SU-DHL-6 (cell line): ENCODE results near the gene PXDN.

Experiments
- H2AFZ ChIP-seq: fragments of 200-600 bp; sonication (generic); 2 replicates; pipeline ENCODE4 v1.6.1; 2014; ENCODE audit warnings: low read depth, mild to moderate bottlenecking, moderate library complexity, mixed read lengths, antibody characterized with exemption, low read length; ENCODE audit not compliant: severe bottlenecking
- H3F3A ChIP-seq: fragments of 200-600 bp; shearing (Covaris generic); 2 replicates; pipeline ENCODE4 v1.6.0; 2016; ENCODE audit warnings: antibody characterized with exemption, mild to moderate bottlenecking; ENCODE audit not compliant: insufficient read depth
- H3K27ac ChIP-seq: fragments of 200-600 bp; sonication (generic); 2 replicates; pipeline ENCODE4 v1.5.1; 2016; ENCODE audit warnings: low read depth, mild to moderate bottlenecking, low read length, moderate library complexity, mixed read lengths
- H3K27me3 ChIP-seq: fragments of 200-600 bp; sonication (generic), shearing (Covaris generic); 2 replicates; pipeline ENCODE4 v1.6.0; 2014; ENCODE audit warnings: mild to moderate bottlenecking, low read length
- H3K36me3 ChIP-seq: fragments of 200-600 bp; sonication (generic); 2 replicates; pipeline ENCODE4 v1.6.1; 2014; ENCODE audit warnings: mild to moderate bottlenecking, low read length, mixed read lengths
- H3K4me2 ChIP-seq: fragments of 300-600, 200-600 bp; shearing (Covaris generic), sonication (generic); 2 replicates; pipeline ENCODE4 v1.6.0; 2014; ENCODE audit warnings: low read length, low read depth, mild to moderate bottlenecking; ENCODE audit not compliant: poor library complexity, severe bottlenecking
- H3K4me3 ChIP-seq: fragments of 200-600 bp; sonication (generic); 2 replicates; pipeline ENCODE4 v1.5.1; 2014; ENCODE audit warnings: antibody characterized with exemption, low read length, mild to moderate bottlenecking, mixed read lengths; ENCODE audit not compliant: insufficient read depth, poor library complexity, severe bottlenecking
- H3K79me2 ChIP-seq: fragments of 200-600 bp; sonication (generic); 2 replicates; pipeline ENCODE4 v1.6.1; 2014; ENCODE audit warnings: mild to moderate bottlenecking, low read length, moderate library complexity; ENCODE audit not compliant: insufficient read depth
- H3K9ac ChIP-seq: fragments of 200-600 bp; sonication (generic); 2 replicates; pipeline ENCODE4 v1.7.0; 2014; ENCODE audit warnings: mild to moderate bottlenecking, low read length
- H3K9me2 ChIP-seq: fragments of 200-600 bp; sonication (generic); replicated peaks from 2 replicates; pipeline ENCODE4 v1.6.1; 2014; ENCODE audit warnings: low read length; ENCODE audit not compliant: insufficient read depth
- H3K9me3 ChIP-seq: fragments of 200-600 bp; sonication (generic); 2 replicates; pipeline ENCODE4 v1.6.1; 2014; ENCODE audit warnings: low read length, mixed read lengths; ENCODE audit not compliant: insufficient read depth
- H4K20me1 ChIP-seq: fragments of 200-600 bp; sonication (generic); 2 replicates; pipeline ENCODE4 v1.6.1; 2014; ENCODE audit warnings: low read depth, mild to moderate bottlenecking, antibody characterized with exemption, low read length, moderate library complexity, mixed read lengths
- EZH2phosphoT487 ChIP-seq: fragments of 200-600 bp; sonication (generic), shearing (Covaris generic); conservative IDR thresholded peaks from 2 replicates; pipeline ENCODE4 v1.6.1; 2018; ENCODE audit warnings: mild to moderate bottlenecking, antibody characterized with exemption, low read length, moderate library complexity, mixed read lengths
- TF ChIP-seq, protein P1 (sequence below): fragments of 200-600 bp; sonication (generic); IDR thresholded peaks from one replicate; pipeline ENCODE4 v1.5.1; 2017; ENCODE audit warnings: antibody characterized with exemption, mild to moderate bottlenecking, low read length, moderate library complexity; ENCODE audit not compliant: insufficient read depth, poor library complexity, severe bottlenecking

The PXDN gene

DNA sequence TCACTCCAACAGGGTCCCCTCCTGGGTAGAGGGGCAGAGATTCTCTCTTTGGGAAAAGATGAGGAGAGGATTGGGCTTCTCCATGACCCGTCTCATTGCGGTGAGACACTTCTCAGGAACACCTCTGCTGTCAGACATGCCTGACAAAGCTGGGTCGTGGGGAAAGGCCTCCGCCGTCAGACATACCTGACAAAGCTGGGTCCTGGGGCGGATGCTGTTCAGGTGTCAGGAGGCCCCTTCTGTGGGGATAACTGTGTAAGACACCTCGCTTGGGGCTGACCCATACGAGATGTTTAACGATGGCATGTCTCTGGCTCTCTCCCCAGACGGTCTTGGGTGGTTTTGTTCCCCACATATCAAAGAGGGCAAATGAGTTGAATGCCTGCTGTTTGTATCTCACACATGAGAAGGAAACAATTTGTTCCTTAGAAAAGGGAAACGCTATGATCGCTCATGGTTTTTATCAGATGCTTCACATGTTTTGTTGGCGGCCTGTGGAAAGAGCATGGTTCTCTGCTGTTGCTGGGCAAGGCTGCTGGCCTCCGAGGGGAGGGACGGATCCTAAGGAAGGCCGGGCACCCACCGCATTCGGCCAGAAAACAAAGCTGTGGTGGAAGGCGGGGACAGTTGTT, 40.8 kb upstream of the PXDN start:
- no peaks in the 10 kb centered on the region for H3K27me3 ChIP-seq
- H3K4me3 ChIP-seq: no peak overlapping the region
- no peak overlapping the region for H3K27ac ChIP-seq
- H3K4me2 ChIP-seq: no peak overlapping the region
- no peaks in the 10 kb centered on the region for H3K79me2 ChIP-seq
- no peak for TF ChIP-seq EZH2phosphoT487
- TF ChIP-seq, protein P1, sequence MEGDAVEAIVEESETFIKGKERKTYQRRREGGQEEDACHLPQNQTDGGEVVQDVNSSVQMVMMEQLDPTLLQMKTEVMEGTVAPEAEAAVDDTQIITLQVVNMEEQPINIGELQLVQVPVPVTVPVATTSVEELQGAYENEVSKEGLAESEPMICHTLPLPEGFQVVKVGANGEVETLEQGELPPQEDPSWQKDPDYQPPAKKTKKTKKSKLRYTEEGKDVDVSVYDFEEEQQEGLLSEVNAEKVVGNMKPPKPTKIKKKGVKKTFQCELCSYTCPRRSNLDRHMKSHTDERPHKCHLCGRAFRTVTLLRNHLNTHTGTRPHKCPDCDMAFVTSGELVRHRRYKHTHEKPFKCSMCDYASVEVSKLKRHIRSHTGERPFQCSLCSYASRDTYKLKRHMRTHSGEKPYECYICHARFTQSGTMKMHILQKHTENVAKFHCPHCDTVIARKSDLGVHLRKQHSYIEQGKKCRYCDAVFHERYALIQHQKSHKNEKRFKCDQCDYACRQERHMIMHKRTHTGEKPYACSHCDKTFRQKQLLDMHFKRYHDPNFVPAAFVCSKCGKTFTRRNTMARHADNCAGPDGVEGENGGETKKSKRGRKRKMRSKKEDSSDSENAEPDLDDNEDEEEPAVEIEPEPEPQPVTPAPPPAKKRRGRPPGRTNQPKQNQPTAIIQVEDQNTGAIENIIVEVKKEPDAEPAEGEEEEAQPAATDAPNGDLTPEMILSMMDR: no peak
- no peak overlapping the region for H3K9ac ChIP-seq
- no peaks in the 10 kb centered on the region for H3K9me3 ChIP-seq
- no peaks in the 10 kb centered on the region for H3F3A ChIP-seq
- no peaks in the 10 kb centered on the region for H3K36me3 ChIP-seq
- no peaks in the 10 kb centered on the region for H3K9me2 ChIP-seq
- H4K20me1 ChIP-seq: no peaks in the 10 kb centered on the region
- H2AFZ ChIP-seq: no peak overlapping the region

DNA sequence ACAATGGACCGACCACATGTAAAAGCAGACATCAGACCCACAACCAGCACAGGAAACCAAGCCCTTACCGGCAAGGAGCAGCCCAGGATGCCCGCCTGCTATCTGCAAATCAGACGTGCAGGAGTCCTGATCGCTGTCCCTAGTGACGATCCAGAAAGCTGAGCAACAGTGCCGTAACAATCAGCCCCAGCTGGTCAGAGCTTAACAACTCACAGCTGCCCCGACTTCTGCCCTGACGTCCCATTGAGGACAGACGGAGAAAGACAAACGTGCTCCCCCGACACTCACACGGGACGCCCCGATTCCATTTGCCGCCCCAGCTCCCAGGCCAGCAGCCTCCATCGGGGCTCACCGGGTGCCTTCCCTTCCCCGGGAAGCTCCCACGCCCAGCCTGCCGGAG, 39.8 kb upstream of the PXDN start:
- no peak overlapping the region for H2AFZ ChIP-seq
- H3K27me3 ChIP-seq: no peaks in the 10 kb centered on the region
- no peaks in the 10 kb centered on the region for H3K9me3 ChIP-seq
- no peaks in the 10 kb centered on the region for H4K20me1 ChIP-seq
- no peak overlapping the region for H3K9ac ChIP-seq
- no peak overlapping the region for H3K4me2 ChIP-seq
- no peak overlapping the region for H3K27ac ChIP-seq
- H3K79me2 ChIP-seq: no peaks in the 10 kb centered on the region
- H3F3A ChIP-seq: no peaks in the 10 kb centered on the region
- TF ChIP-seq, protein P1: no peak
- no peak for TF ChIP-seq EZH2phosphoT487
- H3K4me3 ChIP-seq: no peak overlapping the region
- H3K36me3 ChIP-seq: no peaks in the 10 kb centered on the region
- no peaks in the 10 kb centered on the region for H3K9me2 ChIP-seq

DNA sequence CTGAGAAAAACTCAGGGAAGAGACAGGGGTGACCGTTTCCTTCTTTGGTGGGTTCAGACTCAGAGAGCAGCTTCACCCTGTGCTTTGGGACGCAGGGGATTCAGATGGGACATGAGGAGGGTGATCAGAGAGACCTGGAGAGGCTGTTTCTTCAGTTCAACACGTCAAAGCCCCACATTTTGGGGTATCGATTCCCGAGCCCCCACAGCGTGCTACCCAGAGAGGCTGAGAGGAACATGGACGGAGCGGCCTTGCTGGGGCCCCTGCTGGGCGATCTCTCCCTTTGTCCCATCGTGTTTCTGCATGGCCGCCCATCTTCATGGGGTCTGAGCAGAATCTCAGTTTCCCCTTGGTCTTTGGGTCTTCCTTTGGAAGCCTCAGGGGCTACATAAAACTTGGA, 38.2 kb upstream of the PXDN start:
- Histone ChIP-seq H3K27ac (no peak overlapping the region), H3K9me2 (no peaks in the 10 kb centered on the region), H3K36me3 (no peaks in the 10 kb centered on the region), H3F3A (no peaks in the 10 kb centered on the region), H3K4me2 (no peak overlapping the region), H3K4me3 (no peak overlapping the region), H4K20me1 (no peaks in the 10 kb centered on the region), H2AFZ (no peak overlapping the region), H3K9me3 (no peaks in the 10 kb centered on the region), H3K27me3 (no peaks in the 10 kb centered on the region), H3K9ac (no peak overlapping the region), H3K79me2 (no peaks in the 10 kb centered on the region)
- TF ChIP-seq, protein P1: no peak
- no peak for TF ChIP-seq EZH2phosphoT487
